Measurements from ENCODE around the gene MBNL2.

GRCh38 chr13:97212601-97213040 is 9.5 kb upstream of the MBNL2 start:
- TF ChIP-seq, protein P1, sequence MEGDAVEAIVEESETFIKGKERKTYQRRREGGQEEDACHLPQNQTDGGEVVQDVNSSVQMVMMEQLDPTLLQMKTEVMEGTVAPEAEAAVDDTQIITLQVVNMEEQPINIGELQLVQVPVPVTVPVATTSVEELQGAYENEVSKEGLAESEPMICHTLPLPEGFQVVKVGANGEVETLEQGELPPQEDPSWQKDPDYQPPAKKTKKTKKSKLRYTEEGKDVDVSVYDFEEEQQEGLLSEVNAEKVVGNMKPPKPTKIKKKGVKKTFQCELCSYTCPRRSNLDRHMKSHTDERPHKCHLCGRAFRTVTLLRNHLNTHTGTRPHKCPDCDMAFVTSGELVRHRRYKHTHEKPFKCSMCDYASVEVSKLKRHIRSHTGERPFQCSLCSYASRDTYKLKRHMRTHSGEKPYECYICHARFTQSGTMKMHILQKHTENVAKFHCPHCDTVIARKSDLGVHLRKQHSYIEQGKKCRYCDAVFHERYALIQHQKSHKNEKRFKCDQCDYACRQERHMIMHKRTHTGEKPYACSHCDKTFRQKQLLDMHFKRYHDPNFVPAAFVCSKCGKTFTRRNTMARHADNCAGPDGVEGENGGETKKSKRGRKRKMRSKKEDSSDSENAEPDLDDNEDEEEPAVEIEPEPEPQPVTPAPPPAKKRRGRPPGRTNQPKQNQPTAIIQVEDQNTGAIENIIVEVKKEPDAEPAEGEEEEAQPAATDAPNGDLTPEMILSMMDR (IDR thresholded peaks at IDR 0.05; ENCODE audit: low read depth, low read length, poor library complexity, severe bottlenecking), result peak; percentile 49
- no peak for TF ChIP-seq EZH2phosphoT487 (IDR thresholded peaks at IDR 0.05; ENCODE audit: borderline replicate concordance, low read length)

All from DOHH2 (cell line).